GM18517 (cell line): ENCODE data around the gene PXMP4.

Experiments used
- ATAC-seq: cut with Tn5 transposase; IDR thresholded peaks from one replicate; pipeline ENCODE4 v1.9.1; 2021; ENCODE audit warnings: mild to moderate bottlenecking, moderate library complexity; ENCODE audit not compliant: unreplicated experiment

Gene PXMP4

DNA sequence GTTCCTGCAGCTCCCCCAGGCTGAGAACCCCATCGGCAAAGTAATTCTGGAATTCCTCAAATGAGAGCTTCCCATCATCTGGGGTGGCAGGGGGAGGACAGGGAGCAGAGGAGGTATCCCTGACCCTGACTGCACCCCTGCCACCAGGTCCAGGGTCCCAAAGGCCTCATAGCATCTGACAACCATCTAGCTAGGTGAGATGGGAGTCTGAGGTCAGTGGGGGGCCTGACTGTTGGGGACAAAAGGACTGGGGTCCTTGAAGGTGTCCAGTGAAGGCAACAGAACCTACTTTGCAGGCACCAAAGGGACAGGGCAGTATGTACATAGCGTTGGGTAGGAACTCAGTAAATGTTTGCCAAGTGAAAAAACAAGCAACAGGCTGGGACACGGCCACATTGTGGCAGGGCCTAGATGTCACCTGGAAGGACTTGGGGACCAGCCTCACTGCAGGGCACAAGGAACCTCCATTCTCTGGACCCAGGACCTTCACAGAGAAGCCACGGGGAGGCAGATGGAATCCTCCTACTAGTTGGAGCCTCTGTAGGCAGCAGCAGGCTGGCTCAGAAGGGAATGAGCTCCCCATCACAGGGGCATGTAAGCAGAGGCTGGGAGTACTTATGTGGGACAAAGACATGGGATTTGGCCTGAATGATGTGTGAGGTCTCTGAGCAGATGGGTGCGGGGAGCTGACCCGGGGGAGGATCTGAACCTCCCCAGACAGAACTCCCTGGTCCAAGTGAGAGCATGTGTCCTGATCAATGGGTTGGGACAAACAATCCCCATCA, 49.2 kb downstream of the PXMP4 start:
- no peak for ATAC-seq

DNA sequence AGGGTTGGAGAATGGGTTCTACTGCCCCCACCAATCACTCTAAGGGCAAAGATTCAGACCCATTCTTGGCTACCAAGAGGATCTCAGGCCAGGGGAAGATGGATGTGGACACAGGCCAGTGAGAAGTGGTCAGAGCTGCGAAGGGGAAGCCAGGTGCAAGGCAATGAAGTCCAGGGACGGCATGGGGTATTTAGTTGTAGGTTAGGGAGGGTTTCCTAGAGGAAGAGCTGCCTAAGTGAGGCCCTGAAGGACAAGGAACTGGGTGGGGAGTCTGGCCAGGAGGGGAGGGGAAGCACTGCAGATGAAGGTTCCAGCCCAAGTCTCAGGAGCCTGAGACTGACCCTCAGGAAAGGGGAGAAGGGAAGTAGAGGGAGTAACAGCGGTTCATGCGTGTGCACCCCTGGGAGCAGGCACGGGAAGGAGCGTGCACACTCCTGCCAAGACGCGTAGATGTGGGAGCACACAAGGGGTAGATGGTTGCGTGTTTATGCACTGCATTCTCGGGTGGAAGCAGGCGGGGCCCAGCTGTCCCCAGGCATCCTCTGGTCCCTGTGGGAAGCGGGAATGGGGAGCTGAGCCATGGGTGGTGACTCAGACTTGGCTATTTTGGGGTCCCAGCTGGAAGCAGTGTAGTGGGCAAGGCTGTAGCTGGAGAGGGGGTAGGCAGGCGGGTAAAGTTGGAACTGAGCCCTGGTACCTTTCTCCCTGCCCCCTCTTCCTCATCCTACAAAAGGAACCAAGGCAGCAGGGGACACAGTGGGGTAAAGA, 50.1 kb downstream of the PXMP4 start:
- ATAC-seq, result no peak

DNA sequence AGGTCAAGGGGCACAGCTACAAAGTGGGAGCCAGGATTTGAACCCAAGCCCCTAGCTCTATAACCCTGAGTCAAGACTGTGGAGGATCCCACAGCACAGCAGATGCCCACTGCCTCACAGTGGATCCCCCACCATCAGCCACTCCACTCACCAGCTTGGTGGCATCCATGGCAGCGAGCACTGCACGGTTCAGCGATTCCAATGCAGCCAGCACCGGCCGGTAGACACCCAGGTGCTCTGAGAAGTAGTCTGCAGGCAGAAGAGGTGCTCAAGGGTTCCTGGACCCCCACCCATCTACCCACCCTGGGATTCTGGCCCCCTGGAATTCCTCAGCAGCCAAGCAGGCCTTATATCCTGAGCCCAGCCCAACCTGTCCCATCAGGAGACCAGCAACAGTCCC, 50.9 kb downstream of the PXMP4 start:
- no peak for ATAC-seq

DNA sequence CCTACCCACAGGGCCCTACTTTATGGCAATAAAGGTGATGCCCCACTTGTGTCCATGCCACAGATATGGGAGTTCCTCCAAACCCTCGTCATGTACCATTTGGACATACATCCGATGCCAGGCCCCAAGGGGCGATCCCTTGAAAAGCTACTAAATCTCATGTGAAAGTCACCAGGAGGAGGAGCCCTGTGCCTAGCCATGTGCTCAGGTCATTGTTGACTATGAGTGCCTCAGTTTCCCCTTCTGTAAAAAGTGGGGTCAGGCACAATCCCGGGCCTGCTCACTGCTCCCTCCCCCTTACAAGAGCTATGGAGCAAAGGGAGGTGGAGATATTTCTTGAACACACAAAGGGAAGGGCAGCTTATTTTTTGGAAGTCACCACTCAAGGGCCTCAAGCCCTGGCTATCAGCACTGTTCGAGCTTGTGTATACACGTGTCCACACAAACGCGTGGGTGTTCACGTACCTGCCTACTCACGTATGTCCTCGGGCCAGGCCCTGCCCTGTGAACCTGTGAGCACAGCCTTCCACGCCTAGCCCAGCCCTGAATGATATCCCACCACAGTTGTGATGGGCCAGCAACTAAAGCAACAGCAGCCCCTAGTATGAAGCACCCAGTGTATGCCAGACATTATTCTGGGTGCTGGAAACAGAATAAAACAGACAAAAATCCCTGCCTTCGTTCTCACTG, 51.5 kb downstream of the PXMP4 start:
- no peak for ATAC-seq

DNA sequence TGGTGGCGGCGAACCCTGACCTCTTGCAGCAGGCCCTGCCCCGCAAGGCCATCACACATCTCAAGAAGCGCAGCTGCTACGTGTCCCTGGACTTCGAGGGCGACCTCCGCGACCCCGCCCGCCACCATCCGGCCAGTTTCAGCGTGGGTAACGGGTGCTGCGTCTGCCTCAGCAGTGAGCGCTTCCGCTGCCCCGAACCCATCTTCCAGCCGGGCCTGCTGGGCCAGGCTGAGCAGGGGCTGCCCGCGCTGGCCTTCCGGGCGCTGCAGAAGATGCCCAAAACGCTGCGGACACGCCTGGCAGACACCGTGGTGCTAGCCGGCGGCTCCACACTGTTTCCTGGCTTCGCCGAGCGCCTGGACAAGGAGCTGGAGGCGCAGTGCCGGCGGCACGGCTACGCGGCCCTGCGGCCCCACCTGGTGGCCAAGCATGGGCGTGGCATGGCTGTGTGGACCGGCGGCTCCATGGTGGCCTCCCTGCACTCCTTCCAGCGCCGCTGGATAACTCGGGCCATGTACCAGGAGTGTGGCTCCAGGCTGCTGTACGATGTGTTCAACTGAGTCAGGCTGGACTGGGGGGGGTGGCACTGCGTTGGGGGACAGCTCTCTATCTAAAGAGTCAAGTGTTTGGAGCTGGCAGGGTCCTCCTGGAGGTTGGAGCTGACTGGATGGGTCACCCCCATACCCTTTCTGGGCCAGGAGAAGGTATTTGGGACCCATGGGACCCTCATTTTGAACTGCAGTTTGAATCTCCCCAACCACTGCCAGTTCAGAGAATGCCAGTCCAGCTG, 52.2 kb downstream of the PXMP4 start:
- ATAC-seq, result peak; percentile 27

DNA sequence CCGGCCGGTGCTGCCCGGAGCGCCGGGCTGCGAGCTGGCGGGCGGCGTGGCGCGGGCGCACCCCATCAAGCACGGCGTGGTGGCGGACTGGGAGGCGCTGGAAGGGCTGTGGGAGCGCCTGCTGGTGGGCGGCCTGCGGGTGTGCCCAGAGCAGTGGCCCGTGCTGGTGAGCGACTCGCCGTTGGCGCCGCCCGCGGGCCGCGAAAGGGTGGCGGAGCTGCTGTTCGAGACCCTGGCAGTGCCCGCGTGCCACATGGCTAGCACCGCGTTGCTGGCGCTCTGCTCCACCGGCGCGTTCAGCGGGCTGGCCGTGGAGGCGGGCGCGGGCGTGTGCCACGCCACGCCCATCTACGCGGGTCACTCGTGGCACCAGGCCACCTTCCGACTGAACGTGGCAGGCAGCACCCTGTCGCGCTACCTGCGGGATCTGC, 52.9 kb downstream of the PXMP4 start:
- peak; percentile 18 for ATAC-seq

DNA sequence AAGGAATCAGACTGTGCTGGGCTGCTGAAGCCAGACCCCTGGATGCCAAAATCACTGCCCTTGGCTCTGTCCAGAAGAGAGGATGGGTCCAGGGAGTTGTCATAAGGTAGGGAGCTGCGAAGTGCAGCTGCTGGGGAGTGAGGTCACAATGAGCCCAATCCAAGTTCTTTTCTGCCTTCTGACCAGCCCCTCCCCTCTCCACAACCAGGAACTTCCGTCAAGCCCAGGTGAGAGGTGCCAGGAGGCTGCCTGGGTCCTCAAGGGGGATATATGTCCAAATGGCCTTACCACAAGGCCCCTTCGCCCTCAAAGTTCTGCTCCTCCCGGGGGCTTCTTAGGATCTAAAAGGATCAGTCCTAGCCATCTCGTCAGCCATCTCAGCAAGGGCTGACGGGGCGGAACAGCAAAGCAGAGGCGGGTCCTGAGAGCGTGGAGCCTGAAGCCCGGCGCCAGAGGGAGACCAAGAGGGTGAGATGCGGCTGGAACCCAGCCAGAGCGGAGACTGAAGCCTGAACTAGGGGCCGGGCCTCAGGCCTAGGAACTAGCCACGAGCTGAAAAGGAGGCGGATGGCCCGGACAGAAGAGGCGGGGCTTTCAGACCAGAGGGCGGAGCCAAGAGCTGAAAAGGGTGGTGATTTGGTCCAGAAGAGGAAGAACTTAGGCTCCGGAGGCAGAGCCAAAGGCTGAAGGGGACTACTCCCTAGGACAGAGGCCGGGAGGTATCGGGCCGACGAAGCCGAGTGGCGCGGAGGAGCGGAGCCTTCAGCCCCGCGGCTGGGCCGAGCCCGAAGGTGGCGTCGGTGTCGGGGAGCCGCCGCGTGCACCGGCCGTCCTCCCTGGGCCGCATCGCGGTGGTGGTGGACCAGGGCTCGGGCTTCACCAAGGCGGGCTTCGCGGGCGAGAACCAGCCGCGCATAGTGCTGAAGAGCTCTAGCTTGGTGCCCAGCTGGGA, 53.5 kb downstream of the PXMP4 start, which contains the start of gene ACTL10:
Gene ACTL10 (plus strand): TSS at position 651 of the 952 bp plus-strand sequence. CDS start 555 bp downstream, outside the sequence.
- peak; percentile 72 for ATAC-seq

DNA sequence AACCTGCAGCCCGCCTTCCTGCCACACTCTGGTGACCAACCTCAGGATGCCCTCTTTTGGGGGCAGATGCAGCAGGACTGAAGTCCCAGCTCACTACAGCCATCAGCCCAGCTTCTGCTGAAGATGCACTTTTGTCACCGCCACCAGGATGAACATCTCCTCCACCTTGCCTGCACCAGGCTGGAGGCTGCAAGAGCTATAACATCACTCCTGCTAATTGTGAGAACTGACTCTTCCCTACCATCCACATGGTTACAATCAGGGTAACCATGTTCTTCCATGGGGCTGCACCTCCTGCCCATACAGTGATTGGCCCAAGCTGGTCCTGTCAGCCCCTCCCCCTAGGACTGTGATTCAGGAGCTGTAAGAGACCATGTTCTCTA, 55.4 kb downstream of the PXMP4 start:
- ATAC-seq, result no peak

DNA sequence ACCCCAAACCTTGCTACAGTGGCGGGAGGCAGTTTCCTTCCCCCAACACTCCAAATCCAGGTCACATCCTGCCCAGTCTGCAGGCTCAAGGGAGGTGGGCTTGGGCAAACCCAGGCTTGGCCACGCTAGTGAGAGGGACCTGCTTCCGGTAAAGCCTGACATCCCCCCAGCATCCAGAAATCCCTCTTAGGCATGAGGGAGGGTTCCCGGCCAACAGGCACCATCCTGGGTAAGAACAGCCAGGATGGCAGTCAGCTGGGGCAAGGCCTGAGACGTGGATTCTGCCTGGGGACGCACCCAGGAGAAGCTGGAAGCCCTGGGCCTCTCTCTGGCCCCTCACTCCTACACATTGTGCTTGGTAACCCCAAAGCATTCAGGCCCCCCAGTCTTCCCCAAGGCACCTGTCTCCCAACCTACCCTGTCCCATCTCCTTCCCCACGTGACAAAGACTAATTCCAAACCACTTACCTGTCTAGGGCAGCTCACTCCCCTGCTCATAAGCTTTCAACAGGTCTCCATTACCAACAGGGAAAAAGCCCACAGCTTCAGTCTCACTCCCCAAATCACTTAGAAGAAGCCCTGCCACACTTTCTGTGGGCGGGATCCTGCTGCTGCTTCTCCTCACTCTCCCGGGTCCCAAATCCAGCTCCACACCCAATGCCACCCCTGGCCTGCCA, 55.9 kb downstream of the PXMP4 start:
- ATAC-seq, result no peak

DNA sequence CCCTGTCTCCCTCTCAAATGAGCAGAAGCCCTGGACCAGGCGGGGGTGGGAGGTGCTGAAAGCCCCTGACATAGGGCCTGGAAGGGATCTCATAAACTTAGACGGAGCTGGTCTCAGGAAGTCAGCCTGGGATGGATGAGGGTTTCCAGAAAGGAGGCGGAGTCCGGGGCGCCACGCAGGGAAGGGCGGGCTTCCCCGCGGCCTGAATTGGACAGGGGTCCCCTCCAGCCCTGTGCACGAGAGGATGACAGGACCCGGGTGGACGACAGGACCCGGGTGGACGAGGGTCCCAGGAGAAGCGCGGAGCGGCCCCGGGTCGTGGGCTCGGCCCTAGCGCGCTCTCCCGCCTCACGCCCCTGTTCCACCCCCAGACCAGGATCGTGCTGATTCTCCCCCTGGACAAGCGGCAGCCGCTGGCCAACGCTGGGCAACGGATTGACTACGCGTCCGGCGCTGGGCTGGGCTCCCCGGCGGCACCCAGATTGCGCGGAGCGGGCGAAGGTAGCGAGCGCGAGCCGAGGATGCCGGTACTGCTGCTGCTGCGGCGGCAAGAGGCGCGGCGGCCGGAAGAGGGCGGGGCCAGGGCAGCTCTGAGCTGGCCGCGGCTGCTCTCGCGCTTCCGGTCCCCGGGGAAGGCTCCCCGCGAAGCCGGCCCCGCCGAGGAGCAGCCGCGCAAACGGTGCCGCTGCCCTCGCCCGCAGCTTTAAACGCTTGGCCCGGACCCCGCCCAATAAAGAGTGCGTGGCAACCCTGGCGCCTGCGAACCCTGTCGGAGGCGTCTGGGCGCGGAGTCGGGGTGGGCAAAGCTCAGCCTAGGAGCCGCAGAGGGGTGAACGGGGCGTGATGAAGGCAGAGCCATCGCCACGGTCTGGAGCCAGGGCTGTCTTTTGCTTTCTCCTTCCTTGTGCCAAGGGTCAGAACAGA, 56.7 kb downstream of the PXMP4 start:
- ATAC-seq, result no peak

DNA sequence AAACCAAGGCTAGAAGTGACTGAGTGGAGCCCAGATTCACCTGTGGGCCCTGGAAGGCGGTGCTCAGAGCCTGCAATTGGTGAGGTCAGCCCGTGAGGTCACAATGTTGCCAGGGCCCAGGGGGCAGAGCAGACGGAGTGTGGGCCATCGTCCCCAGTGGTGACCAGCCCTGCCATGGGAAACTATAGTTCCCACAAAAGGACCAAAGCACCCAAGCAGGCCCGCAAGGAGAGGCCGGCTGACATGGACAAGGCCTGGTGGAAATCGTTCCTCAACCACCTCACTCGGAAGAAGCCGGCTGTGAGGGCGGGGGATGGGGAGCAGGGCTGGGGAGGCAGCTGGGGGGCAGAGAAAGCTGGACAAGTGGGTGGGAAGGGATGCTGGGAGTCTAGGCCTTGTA, 57.9 kb downstream of the PXMP4 start, which contains the start of gene C20orf144:
Gene C20orf144 (plus strand): TSS at position 156 of the 400 bp plus-strand sequence. CDS start 19 bp downstream, at position 175.
- ATAC-seq, result no peak

DNA sequence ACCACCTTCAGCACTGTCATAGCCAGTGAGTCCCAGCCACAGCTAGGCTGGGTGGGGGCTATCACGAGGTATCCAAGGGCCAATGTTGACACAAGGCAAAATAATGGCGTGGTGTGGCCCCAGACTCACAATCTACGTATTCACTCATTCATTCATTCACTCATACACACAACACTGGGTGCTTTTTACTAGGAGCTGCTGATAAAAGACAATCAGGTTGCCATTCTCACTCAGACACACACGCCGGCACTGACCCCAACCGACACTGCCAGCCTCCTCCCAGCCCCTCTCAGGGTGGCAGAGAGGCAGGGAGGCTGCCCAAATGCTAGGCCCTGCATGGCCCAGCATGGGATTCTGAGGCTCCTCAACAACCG, 59.4 kb downstream of the PXMP4 start:
- no peak for ATAC-seq

DNA sequence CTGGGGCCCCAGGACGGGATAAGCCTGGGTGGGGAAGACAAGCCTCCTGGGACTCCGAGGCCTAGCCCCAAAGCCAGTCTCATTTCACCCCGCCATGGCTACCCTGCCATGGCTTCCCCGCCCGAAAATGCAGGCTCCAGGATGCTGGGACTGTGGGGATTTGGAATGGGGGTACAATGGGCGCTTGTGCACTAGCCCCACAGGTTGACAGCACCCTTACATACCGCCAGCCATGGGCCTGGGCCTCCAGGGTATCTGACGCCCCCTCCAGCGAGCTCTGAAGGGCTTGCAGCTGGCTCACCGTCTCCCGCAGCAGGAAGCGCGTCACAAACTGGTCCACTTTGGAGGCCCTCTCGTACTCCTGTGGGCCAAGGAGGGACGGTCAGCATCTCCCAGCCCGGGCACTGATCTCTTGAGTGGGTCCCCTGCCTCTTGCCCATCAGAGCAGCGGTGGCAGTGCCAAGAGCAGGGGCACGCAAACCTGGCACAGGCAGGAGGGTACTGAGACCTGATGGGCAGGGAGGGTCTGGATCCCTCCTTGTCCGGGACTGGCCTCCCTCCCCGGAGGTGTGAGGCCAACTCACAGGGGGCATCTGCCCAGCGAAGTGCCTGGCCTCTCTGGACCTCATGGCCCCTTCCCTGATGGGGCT, 60.0 kb downstream of the PXMP4 start:
- ATAC-seq, result no peak

DNA sequence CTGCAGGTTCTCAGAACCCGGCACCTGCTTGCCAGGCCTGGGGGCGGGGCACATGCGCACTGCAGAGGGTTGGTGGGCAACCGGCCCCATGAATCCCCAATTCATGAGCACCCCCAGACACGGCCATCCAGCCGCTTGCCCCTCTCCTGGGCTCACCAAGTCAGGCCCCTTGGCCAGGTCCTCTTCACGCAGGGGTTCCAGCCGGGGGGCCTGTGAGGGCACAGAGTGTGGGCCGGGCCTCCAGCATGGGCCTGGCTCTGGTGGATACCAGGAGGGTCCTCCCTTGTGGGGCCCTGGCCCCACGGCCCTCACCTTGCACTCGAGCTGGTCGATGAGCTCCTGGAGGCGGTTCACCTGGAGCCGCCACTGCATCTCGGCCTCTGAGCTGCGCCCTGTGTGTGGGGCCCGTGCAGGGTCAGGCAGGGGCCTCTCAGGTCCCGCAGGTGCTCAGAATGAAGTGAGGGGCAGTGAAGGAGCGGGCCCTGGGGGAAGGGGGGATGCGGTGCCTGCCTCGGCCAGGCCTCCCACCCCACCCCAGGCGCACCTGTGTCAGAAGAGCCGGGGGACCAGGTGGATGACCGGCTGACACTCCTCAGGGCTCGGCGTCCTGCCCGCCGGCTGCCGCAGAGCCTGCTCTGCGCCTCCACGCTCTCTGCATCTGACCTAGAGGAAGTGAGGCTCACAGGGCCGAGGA, 60.6 kb downstream of the PXMP4 start:
- ATAC-seq, result no peak

DNA sequence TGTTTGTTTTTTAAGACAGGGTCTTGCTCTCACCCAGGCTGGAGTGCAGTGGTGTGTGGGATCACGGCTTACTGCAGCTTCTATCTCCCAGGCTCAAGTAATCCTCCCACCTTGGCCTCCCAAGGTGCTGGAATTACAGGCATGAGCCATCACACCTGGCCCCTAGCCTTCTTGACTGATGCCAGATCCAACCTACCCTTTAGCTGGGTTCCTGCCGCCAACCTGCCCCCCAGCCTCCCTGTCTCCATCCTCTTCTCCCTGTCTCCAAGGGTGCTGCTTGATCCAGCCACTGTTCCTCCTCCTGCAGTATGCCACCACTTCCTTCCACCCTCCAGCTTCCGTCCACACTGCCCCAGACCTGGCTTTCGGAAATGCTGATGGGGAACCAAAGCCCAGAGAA, 61.2 kb downstream of the PXMP4 start:
- no peak for ATAC-seq

DNA sequence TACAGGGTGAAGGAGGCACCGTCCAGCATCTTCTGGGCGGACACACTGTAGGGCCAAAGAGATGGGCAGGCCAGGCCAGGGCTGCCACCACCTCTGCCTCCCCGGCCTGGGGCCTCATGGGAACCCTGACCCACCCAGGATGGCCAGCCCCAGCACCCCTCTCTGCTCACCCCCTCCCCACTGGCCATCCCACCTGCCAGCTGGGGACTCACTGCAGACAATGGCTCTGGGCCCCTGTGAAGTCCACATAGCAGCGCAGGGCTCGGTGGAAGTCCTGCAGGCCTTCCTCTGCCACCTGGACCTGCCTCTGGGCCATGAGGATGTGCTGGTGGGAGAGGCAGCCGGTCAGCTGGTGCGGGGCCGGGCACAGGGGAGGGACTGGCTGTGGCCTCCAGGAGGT, 61.6 kb downstream of the PXMP4 start:
- no peak for ATAC-seq

DNA sequence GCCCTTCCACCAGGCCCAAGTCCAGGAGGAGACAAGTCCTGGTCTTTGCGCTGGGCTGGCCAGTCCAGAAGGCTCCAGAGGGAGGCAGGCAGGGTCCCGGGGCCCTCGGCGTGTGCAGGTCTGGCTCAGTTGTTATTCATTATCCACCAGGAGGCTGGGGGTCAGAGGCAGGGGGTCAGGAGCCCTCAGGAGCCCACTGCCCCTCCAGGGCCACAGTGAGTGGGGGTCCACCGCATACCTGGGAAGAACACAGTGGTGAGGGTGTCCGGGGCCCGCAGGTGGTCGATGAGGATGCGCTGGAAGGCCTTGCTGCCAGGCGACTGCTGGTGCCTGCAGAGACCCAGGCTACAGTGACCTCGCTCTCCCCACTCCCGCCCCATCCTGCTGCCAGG, 62.4 kb downstream of the PXMP4 start:
- no peak for ATAC-seq
